ENCODE data around the gene CREBRF.

The CREBRF gene

GRCh38 chr5:173165177-173166016 lies 109.2 kb downstream of the CREBRF start:
- no peak for TF ChIP-seq CTCF (conservative IDR thresholded peaks at IDR 0.05; ENCODE audit: low read depth, low read length)
- no peak overlapping the region for H3K4me3 ChIP-seq (ENCODE audit: low read length)
- DNase-seq (ENCODE audit: low read depth): no peak

GRCh38 chr5:173172166-173172565 lies 116.0 kb downstream of the CREBRF start:
- no peak overlapping the region for H3K4me3 ChIP-seq (ENCODE audit: low read length)
- DNase-seq (ENCODE audit: low read depth): no peak
- TF ChIP-seq CTCF (conservative IDR thresholded peaks at IDR 0.05; ENCODE audit: low read depth, low read length): no peak

- H3K4me3 ChIP-seq (ENCODE audit: low read length): no peak overlapping the region
- DNase-seq (ENCODE audit: low read depth): no peak
- no peak for TF ChIP-seq CTCF (conservative IDR thresholded peaks at IDR 0.05; ENCODE audit: low read depth, low read length)
Observed at GRCh38 chr5:173175523-173175922, 119.4 kb downstream of the CREBRF start.

- no peak for DNase-seq (ENCODE audit: low read depth)
- TF ChIP-seq CTCF (conservative IDR thresholded peaks at IDR 0.05; ENCODE audit: low read depth, low read length): no peak
- H3K4me3 ChIP-seq (ENCODE audit: low read length): no peak overlapping the region
Observed at GRCh38 chr5:173178369-173178910, 122.3 kb downstream of the CREBRF start.

GRCh38 chr5:173180331-173180730 lies 124.2 kb downstream of the CREBRF start:
- DNase-seq (ENCODE audit: low read depth): no peak
- no peak for TF ChIP-seq CTCF (conservative IDR thresholded peaks at IDR 0.05; ENCODE audit: low read depth, low read length)
- H3K4me3 ChIP-seq (ENCODE audit: low read length): no peak overlapping the region

GRCh38 chr5:173187054-173187743 lies 131.0 kb downstream of the CREBRF start:
- no peak for DNase-seq (ENCODE audit: low read depth)
- no peak overlapping the region for H3K4me3 ChIP-seq (ENCODE audit: low read length)
- peak; percentile 26 for TF ChIP-seq CTCF (conservative IDR thresholded peaks at IDR 0.05; ENCODE audit: low read depth, low read length)
